Neural progenitor cell (in vitro differentiated cells): ENCODE measurements around the gene POLD4. TPM values are rescaled to one million over a fixed set of nuclear protein-coding genes. Genes with fewer than 3 reads are reported as not detected.

Experiments
- DNase-seq: peaks from one replicate; pipeline ENCODE4 v3.0.0-alpha.2; 2016; ENCODE audit warnings: low spot score
- H2AFZ ChIP-seq: fragments of 200-600 bp; sonication (generic); replicated peaks from 2 replicates; pipeline ENCODE4 v1.6.1; 2016; ENCODE audit warnings: antibody characterized with exemption
- H3F3A ChIP-seq: fragments of 200-600 bp; sonication (generic); 2 replicates; pipeline ENCODE4 v1.6.1; 2016; ENCODE audit warnings: antibody characterized with exemption, low read depth
- H3K27ac ChIP-seq: fragments of 200-600 bp; sonication (generic); 2 replicates; pipeline ENCODE4 v1.5.1; 2016; ENCODE audit warnings: mild to moderate bottlenecking
- H3K27me3 ChIP-seq: fragments of 200-600 bp; sonication (generic); 2 replicates; pipeline ENCODE4 v1.6.1; 2016; ENCODE audit warnings: mild to moderate bottlenecking, moderate library complexity
- H3K36me3 ChIP-seq: fragments of 200-600 bp; sonication (generic); 2 replicates; pipeline ENCODE4 v1.5.1; 2016
- H3K4me1 ChIP-seq: fragments of 200-600 bp; sonication (generic); 2 replicates; pipeline ENCODE4 v1.6.1; 2016; ENCODE audit warnings: mixed run types
- H3K4me2 ChIP-seq: fragments of 200-600 bp; sonication (generic); 2 replicates; pipeline ENCODE4 v1.6.1; 2016
- H3K4me3 ChIP-seq: fragments of 200-600 bp; sonication (generic); 2 replicates; pipeline ENCODE4 v1.5.1; 2016
- H3K79me2 ChIP-seq: fragments of 200-600 bp; sonication (generic); 2 replicates; pipeline ENCODE4 v1.6.1; 2016; ENCODE audit warnings: low read depth
- H3K9ac ChIP-seq: fragments of 200-600 bp; sonication (generic); 2 replicates; pipeline ENCODE4 v1.6.1; 2016
- H3K9me3 ChIP-seq: fragments of 200-600 bp; sonication (generic); 2 replicates; pipeline ENCODE4 v1.5.1; 2016; ENCODE audit warnings: low read depth
- H4K20me1 ChIP-seq: fragments of 200-600 bp; sonication (generic); 2 replicates; pipeline ENCODE4 v1.6.1; 2016; ENCODE audit warnings: low read depth
- H3K27ac Mint-ChIP-seq: 3 replicates; pipeline ENCODE4 v1.8.0; 2021; ENCODE audit warnings: mixed read lengths
- H3K27me3 Mint-ChIP-seq: 2 replicates; pipeline ENCODE4 v1.8.0; 2022; ENCODE audit warnings: low read depth, mild to moderate bottlenecking, inconsistent platforms, moderate library complexity, mixed read lengths; ENCODE audit not compliant: insufficient read depth
- H3K36me3 Mint-ChIP-seq: 3 replicates; pipeline ENCODE4 v1.8.0; 2021; ENCODE audit warnings: mixed read lengths
- H3K4me1 Mint-ChIP-seq: 3 replicates; pipeline ENCODE4 v1.8.0; 2021; ENCODE audit warnings: mixed read lengths
- H3K4me3 Mint-ChIP-seq: 3 replicates; pipeline ENCODE4 v1.8.0; 2021; ENCODE audit warnings: mild to moderate bottlenecking, moderate library complexity, mixed read lengths
- H3K9me3 Mint-ChIP-seq: 3 replicates; pipeline ENCODE4 v1.8.0; 2020; ENCODE audit warnings: mixed read lengths
- CTCF ChIP-seq: fragments of 200-600 bp; sonication (generic); IDR thresholded peaks from 2 replicates; pipeline ENCODE4 v1.5.1; 2017; ENCODE audit warnings: antibody characterized with exemption, mild to moderate bottlenecking
- EZH2 ChIP-seq: fragments of 200-600 bp; sonication (generic); IDR thresholded peaks from 2 replicates; pipeline ENCODE4 v1.6.1; 2017; ENCODE audit warnings: antibody characterized with exemption, mild to moderate bottlenecking, moderate library complexity
- EZH2phosphoT487 ChIP-seq: fragments of 200-600 bp; sonication (generic); IDR thresholded peaks from 2 replicates; pipeline ENCODE4 v1.6.1; 2017; ENCODE audit warnings: antibody characterized with exemption
- total RNA-seq: library from RNA; depleted of rRNA; stranded (reverse); fragments of >200 nt; gene quantifications from 2 replicates; pipeline ENCODE4 v1.2.3, GENCODE V29; 2015; ENCODE audit warnings: low replicate concordance

Gene POLD4
- total RNA-seq, 1 donor from 2014 or later, result 1.1 TPM

- Histone ChIP-seq H3K4me3 (peak overlapping the region; percentile 89), H3K79me2 (no peaks in the 10 kb centered on the region), H3K9ac (peak overlapping the region; percentile 47), H3K9me3 (no peaks in the 10 kb centered on the region), H3F3A (peaks cover 25% of the 10 kb centered on the region), H3K27ac (peak overlapping the region; percentile 76), H3K4me2 (peak overlapping the region; percentile 91), H3K27me3 (no peaks in the 10 kb centered on the region), H3K36me3 (no peaks in the 10 kb centered on the region), H2AFZ (peak overlapping the region; percentile 92), H4K20me1 (no peaks in the 10 kb centered on the region), H3K4me1 (peaks cover 38% of the 10 kb centered on the region)
- Mint-ChIP-seq H3K36me3 (no peaks in the 10 kb centered on the region), H3K27ac (peak overlapping the region; percentile 10), H3K4me3 (peak overlapping the region; percentile 87), H3K9me3 (no peaks in the 10 kb centered on the region), H3K27me3 (peaks cover 5% of the 10 kb centered on the region), H3K4me1 (peaks cover 31% of the 10 kb centered on the region)
- no peak for DNase-seq
- TF ChIP-seq EZH2 (no peak), CTCF (no peak), EZH2phosphoT487 (no peak)
Observed at GRCh38 chr11:67352546-67353316, 615 bp downstream of the POLD4 start.

DNA sequence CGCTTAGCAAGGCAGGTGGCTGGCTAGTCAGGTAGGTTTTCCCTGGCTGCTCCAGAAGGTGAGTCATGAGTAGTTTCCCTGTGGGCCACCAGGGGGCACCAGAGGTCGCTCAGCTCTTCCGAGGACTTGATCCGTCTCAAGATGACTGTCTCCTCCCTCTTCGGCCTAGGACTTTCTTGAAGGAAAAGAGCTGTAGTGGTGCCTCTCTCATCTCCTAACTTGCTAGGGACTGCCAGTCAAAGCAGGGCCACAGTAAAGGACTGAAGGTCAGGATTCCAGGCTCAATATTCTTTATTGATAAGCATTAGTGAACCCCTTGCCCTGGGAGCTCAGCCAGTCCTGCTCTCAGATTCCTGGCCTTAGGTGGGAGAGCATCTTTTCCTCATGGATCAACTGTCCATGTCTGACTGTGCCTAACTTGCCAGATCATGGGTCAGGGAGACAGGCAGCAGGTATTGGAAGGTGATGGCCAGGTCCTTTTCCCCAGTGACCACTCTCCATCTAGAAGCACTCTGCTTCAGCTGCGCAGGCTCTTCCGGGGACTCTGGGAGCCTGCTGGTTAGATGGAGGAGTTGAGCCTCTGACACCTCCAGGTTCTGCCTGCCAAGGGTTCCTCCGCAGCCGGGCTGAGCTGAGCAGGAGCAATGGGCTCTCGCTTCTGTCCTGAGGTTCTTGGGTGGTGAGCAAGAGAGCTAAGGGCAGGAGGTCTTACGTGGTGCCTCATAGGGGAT, 1.9 kb downstream of the POLD4 start:
- peaks cover 20% of the 10 kb centered on the region for H3K4me1 Mint-ChIP-seq
- Histone ChIP-seq H3K27ac (no peak overlapping the region), H3K9me3 (no peaks in the 10 kb centered on the region), H3K4me2 (no peak overlapping the region), H3F3A (peaks cover 25% of the 10 kb centered on the region), H4K20me1 (no peaks in the 10 kb centered on the region), H3K9ac (no peak overlapping the region), H3K36me3 (no peaks in the 10 kb centered on the region), H3K27me3 (no peaks in the 10 kb centered on the region), H3K79me2 (no peaks in the 10 kb centered on the region), H3K4me3 (no peak overlapping the region), H3K4me1 (peaks cover 31% of the 10 kb centered on the region), H2AFZ (no peak overlapping the region)
- H3K36me3 Mint-ChIP-seq, result no peaks in the 10 kb centered on the region
- H3K9me3 Mint-ChIP-seq, result no peaks in the 10 kb centered on the region
- H3K27ac Mint-ChIP-seq, result no peak overlapping the region
- peaks cover 2% of the 10 kb centered on the region for H3K27me3 Mint-ChIP-seq
- peak overlapping the region; percentile 67 for H3K4me3 Mint-ChIP-seq
- TF ChIP-seq EZH2phosphoT487, result no peak
- TF ChIP-seq CTCF, result peak; percentile 91
- peak; percentile 79 for DNase-seq

DNA sequence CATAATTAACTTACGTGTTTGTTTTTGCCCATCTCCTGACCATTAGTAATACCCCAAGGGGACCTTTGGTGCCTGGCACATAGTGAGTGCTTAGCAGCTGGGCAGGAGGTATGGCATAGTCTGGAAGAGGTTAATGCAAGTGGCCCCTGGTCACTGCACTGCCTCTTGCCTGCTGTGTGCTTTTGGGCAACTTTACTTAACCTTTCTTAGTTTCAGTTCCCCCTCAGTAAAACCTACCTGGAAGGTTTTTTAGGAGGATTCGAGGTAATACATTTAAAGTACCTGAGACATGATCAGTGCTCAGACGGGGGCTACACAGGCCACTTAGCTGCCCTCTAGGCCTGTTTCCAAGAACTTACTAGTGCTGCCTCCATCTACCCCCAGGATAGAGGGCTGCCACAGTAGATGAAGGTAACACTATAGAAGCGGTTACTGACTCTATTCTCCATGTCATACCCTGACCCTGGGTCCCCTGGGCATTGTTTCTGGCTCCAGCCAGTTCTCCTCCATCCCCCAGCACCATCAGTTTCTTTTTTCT, 3.3 kb downstream of the POLD4 start:
- Histone ChIP-seq H3K27ac (no peak overlapping the region), H3K36me3 (no peaks in the 10 kb centered on the region), H3F3A (peaks cover 24% of the 10 kb centered on the region), H4K20me1 (no peaks in the 10 kb centered on the region), H3K9ac (no peak overlapping the region), H3K4me3 (no peak overlapping the region), H2AFZ (no peak overlapping the region), H3K27me3 (no peaks in the 10 kb centered on the region), H3K4me1 (peaks cover 19% of the 10 kb centered on the region), H3K79me2 (no peaks in the 10 kb centered on the region), H3K4me2 (no peak overlapping the region), H3K9me3 (no peaks in the 10 kb centered on the region)
- H3K27ac Mint-ChIP-seq, result peak overlapping the region; percentile 4
- DNase-seq, result no peak
- no peaks in the 10 kb centered on the region for H3K9me3 Mint-ChIP-seq
- peaks cover 2% of the 10 kb centered on the region for H3K27me3 Mint-ChIP-seq
- H3K4me3 Mint-ChIP-seq, result no peak overlapping the region
- TF ChIP-seq CTCF, result no peak
- no peak for TF ChIP-seq EZH2phosphoT487
- no peak for TF ChIP-seq EZH2
- peaks cover 30% of the 10 kb centered on the region for H3K4me1 Mint-ChIP-seq
- H3K36me3 Mint-ChIP-seq, result no peaks in the 10 kb centered on the region
